Measurements from ENCODE around the gene PPP1R3G.

GRCh38 chr6:5085648-5086293 lies 630 bp downstream of the PPP1R3G start:
- TF ChIP-seq CTCF (IDR thresholded peaks at IDR 0.05) (no peak), TP53 (CRISPR knock-in tag; IDR thresholded peaks at IDR 0.05) (peak; percentile 90), IRF2 (CRISPR knock-in tag; IDR thresholded peaks at IDR 0.05; ENCODE audit: borderline replicate concordance, low read depth) (no peak), ZNF512 (CRISPR knock-in tag; IDR thresholded peaks at IDR 0.05; ENCODE audit: borderline replicate concordance) (no peak), NFE2L1 (CRISPR knock-in tag; IDR thresholded peaks at IDR 0.05) (no peak), USF1 (CRISPR knock-in tag; IDR thresholded peaks at IDR 0.05) (peak; percentile 50; the same call in 1 of the 2 replicates), MAX (CRISPR knock-in tag; IDR thresholded peaks at IDR 0.05) (peak; percentile 88; the same call in 1 of the 2 replicates), NR2C2 (CRISPR knock-in tag; IDR thresholded peaks at IDR 0.05) (peak; percentile 63; the same call in 1 of the 2 replicates), SMAD3 (CRISPR knock-in tag; IDR thresholded peaks at IDR 0.05; ENCODE audit: borderline replicate concordance) (0 out of 2 replicates have a peak, but pooled peaks have one; percentile 59), FOXP4 (CRISPR knock-in tag; IDR thresholded peaks at IDR 0.05) (peak; percentile 70; the same call in 1 of the 2 replicates), TCF7 (CRISPR knock-in tag; IDR thresholded peaks at IDR 0.05; ENCODE audit: low read depth) (peak; percentile 91; the same call in 1 of the 2 replicates), JUN (CRISPR knock-in tag; IDR thresholded peaks at IDR 0.05) (peak; percentile 77; the same call in 1 of the 2 replicates)
